GM10248 (cell line): ENCODE results near the gene POLD2.
A peak's percentile ranks its signal among the peaks of the same experiment; 100 is the strongest.

Experiments used
- CTCF ChIA-PET: fragments of 300-600 bp; sonication (Branson Sonifier 250); formaldehyde crosslinking; extraction: SDS; loops from one replicate; lab custom pipeline; 2021; ENCODE audit warnings: antibody characterized with exemption; lab: Yijun Ruan, JAX
- POLR2A ChIA-PET: fragments of 350-650 bp; sonication (Branson Sonifier 250); formaldehyde crosslinking; extraction: SDS; loops from one replicate; lab custom pipeline; 2020; ENCODE audit warnings: antibody characterized with exemption; lab: Yijun Ruan, JAX
- DNase-seq: peaks from one replicate; pipeline ENCODE4 v3.0.0; 2012; ENCODE audit errors: extremely low spot score
- TF ChIP-seq, protein P1 (sequence below): IDR thresholded peaks from 2 replicates; pipeline ENCODE4 v1.5.1; 2012; ENCODE audit warnings: mild to moderate bottlenecking, low read depth; ENCODE audit errors: extremely low read depth, missing control alignments, control extremely low read depth

Gene POLD2

DNA sequence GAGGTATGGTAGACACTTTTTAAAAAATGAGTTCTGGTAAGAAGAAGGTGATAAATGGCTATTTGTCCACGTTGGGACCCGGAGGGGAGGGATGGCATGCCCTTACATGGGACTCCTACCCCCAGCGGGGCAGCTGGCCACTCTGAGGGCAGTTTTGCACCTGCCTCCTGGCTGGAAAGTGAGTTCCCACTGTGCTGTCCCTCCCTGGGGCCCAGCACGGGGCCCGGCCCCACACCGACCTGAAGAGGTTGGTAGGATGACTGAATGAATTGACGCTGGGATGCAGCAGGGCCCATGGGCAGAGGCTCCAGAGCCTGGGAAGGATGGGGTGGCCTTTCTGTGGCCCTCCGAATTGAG lies 19.8 kb downstream of the POLD2 start:
- DNase-seq = no peak
- POLR2A ChIA-PET = no interaction called here
- CTCF ChIA-PET = interaction anchor here (1.2 kb wide), 1 partner anchor 18 kb away, joined by 4 read pairs; no protein-coding TSS in a partner anchor
- TF ChIP-seq, protein P1, sequence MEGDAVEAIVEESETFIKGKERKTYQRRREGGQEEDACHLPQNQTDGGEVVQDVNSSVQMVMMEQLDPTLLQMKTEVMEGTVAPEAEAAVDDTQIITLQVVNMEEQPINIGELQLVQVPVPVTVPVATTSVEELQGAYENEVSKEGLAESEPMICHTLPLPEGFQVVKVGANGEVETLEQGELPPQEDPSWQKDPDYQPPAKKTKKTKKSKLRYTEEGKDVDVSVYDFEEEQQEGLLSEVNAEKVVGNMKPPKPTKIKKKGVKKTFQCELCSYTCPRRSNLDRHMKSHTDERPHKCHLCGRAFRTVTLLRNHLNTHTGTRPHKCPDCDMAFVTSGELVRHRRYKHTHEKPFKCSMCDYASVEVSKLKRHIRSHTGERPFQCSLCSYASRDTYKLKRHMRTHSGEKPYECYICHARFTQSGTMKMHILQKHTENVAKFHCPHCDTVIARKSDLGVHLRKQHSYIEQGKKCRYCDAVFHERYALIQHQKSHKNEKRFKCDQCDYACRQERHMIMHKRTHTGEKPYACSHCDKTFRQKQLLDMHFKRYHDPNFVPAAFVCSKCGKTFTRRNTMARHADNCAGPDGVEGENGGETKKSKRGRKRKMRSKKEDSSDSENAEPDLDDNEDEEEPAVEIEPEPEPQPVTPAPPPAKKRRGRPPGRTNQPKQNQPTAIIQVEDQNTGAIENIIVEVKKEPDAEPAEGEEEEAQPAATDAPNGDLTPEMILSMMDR = no peak

DNA sequence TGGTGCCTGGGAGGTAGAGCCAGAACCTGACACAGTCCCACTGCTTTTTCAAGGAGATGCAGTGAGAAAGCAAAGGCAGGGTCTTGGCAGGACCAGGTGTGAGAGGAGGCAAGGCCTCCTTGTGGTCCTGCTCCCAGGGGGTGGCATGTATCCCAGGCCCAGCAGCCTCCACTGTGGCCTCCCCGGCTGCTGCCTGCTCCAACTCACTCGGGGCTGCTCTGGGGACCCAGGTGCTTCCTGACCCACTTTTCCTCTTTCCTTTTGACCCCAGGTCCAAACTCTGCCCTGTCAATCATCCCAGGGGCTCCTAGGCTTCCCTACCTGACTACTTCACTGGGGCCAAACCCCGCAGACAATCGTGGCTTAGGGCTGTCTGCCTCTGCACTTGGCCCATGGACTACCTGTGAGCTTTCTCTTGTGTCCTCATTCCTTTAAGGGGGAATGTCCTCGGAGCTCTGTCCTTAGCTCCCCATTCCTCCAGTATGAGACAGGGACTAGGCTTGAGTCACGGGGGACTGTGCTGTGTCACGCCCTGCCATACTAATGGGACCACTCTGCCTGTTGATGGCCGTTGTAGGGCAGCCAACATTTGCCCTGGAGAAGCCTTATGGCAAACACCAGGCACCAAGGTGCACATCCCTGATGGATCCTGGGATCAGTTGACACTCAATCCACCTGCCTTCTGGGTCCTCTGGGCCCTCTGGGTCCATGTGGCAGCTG lies 20.3 kb downstream of the POLD2 start:
- TF ChIP-seq, protein P1 = no peak
- ChIA-PET CTCF (interaction anchor here (1.2 kb wide), 1 partner anchor 18 kb away, joined by 4 read pairs; no protein-coding TSS in a partner anchor), POLR2A (no interaction called here)
- DNase-seq = no peak

DNA sequence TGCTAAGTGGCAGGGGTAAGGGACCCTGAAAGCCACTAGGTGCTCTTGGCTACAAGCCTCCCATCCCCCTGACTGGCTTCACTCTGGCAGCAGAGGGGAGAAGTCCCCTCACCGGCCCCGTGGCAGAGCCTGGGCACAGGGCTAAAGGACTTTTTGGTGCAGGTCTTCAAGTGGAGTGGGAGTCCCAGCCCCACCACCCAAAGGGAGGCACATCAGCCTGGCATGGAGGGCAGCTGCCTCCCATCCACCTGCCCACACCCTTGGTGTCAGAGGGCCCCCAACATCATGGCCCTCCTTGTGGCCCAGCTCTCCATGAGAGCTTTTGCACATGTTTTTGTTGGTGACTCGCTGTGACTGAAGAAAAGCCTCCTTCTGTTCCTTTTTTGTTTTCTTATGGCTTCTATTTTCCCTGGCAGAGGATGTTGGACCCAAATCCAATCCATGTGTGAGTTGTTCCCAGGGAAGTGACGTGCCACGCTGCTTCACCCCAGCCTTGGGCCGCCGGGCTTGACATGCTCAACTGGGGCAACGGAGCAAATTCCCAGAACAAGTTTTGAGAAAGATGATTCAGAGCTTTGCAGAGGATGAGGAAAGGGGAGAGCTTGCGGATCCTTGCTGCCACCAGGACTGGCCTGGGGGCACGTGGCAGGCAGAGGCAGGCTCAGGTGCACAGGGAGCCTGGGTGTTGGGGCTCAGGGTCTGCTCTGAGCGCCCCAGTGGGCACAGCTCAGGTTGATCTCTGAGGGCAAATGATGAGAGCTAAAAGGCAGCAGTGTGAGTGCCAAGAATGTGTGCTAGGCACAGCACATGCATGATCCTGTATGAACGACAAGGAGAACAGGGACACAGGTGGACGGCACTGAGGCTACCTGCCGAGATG lies 21.1 kb downstream of the POLD2 start:
- POLR2A ChIA-PET = interaction anchor here (0.6 kb wide), 1 partner anchor 746 kb away, joined by 3 read pairs; no protein-coding TSS in a partner anchor
- TF ChIP-seq, protein P1 = no peak
- CTCF ChIA-PET = interaction anchor here (1.0 to 1.3 kb wide), 4 partner anchors 9 to 21 kb away, joined by 3 to 4 read pairs (median 4); partner anchors contain the start of gene POLD2
- DNase-seq = no peak

DNA sequence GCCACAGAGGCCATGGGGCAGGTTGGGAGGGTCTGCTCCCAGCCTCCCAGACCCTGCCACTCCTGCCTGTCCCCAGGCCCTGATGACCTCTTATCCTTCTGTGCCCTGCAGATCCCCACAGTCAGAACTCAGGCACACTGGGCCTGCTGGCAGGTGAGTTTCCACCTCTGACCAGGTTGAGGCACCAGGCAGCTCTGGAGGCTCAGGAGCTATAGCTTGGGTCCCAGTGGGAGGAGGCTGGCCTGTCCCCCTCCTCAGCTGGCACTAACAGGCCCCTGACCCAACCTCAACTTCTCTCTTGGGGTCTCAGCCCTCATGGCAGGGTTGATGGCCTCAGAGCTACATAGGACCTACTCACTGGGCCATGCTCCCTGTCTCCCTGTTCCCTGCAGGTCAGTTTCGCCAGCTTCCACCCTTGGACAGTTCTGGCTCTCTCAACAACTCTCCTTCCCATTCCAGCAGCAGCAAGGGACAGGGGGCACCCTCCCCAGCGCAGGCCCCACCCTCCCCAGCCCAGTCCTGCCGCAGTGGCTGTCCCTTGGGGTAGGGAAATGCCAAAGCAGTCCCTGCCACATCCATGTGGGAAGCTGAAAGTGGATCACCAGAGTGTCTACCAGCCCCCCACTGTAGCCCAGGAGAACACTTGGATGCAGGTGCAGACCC lies 21.9 kb downstream of the POLD2 start:
- ChIA-PET POLR2A (interaction anchor here (0.6 kb wide), 1 partner anchor 747 kb away, joined by 3 read pairs; no protein-coding TSS in a partner anchor), CTCF (interaction anchor here (1.0 to 1.3 kb wide), 3 partner anchors 8 to 22 kb away, joined by 3 to 4 read pairs (median 3); partner anchors contain the start of gene POLD2)
- DNase-seq = no peak
- TF ChIP-seq, protein P1 = no peak

DNA sequence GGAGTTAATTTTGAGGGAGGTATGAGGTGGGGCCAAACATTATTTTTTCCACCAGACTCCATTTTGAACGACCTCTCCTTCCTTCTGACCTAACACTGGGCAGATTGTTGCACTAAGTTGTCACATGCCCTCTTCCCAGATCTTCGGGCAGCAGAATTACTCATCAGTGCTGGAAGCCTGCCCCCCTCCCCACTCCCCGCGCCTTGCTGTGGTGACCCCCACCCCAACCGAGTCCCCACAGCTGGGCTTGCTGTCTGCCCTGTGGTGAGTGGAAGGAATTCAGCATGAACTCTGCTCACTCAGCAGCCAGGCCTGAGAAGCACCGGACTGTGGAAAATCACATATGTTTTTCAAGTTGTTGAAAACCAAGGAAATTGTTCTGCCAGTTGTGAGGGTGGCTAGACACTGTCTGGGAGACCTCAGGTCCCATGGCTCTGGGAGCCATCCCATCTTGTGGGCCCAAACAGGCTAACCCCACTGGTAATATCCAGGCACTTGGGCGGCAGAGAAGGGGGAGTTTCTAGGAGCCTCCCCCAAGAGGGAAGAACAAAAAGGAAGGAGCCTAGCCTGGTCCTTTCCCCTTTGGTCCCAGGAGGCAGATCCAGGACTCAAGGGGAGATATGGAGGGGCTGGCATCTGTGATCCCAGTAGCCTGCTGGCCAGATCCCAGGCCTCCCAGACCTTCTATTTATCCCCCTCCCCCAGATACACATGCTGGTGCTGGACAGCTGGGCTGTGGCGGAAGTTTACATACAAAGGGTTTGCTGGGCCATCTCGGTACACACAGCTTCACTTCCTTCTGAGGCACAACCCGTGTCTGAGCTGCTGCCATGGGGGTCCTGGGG lies 22.7 kb downstream of the POLD2 start:
- ChIA-PET POLR2A (no interaction called here), CTCF (interaction anchor here (1.3 kb wide), 1 partner anchor 10 kb away, joined by 4 read pairs; no protein-coding TSS in a partner anchor)
- TF ChIP-seq, protein P1 = no peak
- peak; percentile 28 for DNase-seq
